Measurements from ENCODE around the gene SHISA4. TPM values are rescaled to one million over a fixed set of nuclear protein-coding genes. Genes with fewer than 3 reads are reported as not detected.
A peak's percentile ranks its signal among the peaks of the same experiment; 100 is the strongest.
"Not testable (repeated sequence)": the region's sequence is repeated elsewhere in the genome, so short reads cannot be mapped to it uniquely, and the experiment has no call there.

Gene SHISA4, protein sequence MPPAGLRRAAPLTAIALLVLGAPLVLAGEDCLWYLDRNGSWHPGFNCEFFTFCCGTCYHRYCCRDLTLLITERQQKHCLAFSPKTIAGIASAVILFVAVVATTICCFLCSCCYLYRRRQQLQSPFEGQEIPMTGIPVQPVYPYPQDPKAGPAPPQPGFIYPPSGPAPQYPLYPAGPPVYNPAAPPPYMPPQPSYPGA
- 7.0 and 10.9 TPM in 2 replicates for total RNA-seq (2014; rRNA removed; shearing (Covaris generic))
- polyA plus RNA-seq (2015; cell fraction: cytosol; rRNA removed) = 11.8 and 15.2 TPM in 2 replicates
- polyA plus RNA-seq (2015; cell fraction: nucleus; rRNA removed) = 7.6 and 9.6 TPM in 2 replicates

DNA sequence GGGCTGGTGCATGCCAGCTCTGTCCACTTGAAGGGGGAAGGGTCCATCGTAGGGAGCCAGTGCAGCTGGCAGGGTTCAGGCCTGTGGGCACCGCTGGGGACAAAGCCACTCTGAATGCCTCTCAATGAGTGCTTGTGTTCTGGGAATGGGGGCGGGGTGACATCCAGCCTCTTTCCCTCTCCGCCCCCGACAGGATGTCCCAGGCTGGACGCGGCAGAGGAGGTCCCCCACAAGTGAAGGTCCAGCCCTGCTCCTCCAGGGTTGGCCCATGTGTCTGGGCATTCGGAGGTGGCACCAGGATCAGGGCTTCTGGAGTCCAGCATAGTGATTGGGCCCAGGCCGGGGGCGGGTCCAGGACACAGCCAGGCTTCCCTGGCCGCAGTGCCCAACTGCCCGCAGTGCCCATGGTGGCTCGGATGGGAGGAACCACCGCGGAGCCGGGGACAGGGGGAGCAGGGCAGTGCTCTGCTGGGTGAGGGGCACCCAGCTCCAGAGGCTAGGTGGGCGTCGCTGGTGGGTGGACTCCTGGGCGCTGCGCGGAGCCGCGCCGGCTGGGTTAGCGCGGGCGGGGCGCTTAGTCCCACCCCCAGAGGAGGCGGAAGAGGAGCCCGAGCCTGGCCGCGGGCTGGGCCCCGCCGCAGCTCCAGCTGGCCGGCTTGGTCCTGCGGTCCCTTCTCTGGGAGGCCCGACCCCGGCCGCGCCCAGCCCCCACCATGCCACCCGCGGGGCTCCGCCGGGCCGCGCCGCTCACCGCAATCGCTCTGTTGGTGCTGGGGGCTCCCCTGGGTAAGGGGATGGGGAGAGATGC lies at the start of gene SHISA4:
SHISA4 (plus strand) TSS at position 617 of the 808 bp plus-strand sequence; CDS start at position 714, 97 bp downstream.
- peak; percentile 78 for DNase-seq (ENCODE audit: low read depth)

DNA sequence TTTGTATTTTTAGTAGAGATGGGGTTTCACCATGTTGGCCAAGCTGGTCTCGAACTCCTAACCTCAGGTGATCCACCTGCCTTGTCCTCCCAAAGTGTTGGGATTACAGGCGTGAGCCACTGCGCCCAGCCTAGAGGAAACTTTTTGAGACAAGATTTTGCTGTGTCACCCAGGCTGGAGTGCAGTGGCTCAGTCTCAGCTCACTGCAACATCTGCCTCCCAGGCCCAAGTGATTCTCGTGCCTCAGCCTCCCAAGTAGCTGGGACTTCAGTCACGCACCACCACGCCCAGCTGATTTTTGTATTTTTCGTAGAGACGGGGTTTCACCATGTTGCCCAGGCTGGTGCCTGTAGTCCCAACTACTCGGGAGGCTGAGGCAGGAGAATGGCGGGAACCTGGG lies 49.6 kb upstream of the SHISA4 start:
- DNase-seq (ENCODE audit: low read depth) = not testable (repeated sequence)

DNA sequence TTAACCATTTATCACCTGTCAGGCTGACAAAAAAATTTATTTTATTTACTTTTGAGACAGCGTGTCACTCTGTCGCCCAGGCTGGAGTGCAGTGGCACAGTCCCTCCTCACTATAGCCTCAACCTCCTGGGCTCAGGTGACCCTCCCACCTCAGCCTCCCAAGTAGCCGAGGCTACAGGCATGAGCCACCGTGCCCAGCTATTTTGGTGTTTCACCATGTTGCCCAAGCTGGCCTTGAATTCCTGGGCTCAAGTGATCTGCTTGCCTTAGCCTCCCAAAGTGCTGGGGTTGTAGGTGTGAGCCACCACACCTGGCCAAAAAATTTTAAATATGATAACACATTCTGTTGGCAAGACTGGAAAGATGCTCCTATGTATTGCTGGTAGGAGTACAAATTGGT lies 48.6 kb upstream of the SHISA4 start:
- DNase-seq (ENCODE audit: low read depth) = no peak

DNA sequence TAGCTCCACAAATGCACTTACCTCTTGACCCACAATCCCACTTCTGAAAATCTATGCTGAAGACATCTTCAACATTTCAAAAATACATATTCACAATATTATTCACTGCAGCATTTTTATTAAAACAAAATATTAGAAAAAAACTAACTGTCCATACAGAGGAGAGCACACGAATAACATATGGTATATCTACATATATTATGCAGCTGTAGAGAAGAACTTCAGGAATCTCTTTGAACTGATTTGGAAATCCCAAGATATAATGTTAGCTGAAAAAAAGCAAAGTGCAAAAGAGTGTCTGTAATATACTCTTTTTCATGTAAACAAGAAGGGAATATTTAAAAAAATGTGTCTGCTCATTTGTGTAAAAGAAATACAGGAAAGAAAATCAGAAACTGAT lies 48.2 kb upstream of the SHISA4 start:
- no peak for DNase-seq (ENCODE audit: low read depth)

DNA sequence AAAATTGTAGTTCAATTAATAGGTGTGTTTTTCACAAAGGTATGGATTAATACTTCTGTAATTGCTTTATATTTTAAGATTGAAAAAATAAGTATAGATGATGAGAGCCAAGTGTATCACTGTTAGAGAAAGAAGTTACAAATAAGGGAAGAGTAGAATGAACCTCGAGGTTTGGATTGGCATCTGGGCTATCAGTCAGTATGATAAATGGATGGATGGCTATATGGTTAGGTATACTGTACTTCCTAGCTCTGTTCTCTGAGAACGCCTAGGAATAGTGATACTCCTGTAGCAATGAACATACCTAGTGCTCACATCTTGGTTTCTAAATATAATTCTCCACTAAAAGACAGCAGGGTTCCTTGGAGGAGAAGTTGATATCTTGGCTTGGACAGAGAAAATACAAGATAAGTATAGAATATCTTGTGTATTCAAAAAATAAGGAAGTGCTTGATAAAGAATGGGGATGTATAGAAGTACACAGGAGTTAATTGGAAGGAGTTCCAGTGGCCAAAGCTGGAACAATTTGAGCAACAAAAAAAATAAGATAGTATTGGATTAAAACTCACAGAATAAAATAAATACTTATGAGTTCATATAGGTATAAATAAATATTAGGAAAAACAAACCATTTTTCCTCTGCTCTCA lies 47.3 kb upstream of the SHISA4 start:
- DNase-seq (ENCODE audit: low read depth) = no peak

DNA sequence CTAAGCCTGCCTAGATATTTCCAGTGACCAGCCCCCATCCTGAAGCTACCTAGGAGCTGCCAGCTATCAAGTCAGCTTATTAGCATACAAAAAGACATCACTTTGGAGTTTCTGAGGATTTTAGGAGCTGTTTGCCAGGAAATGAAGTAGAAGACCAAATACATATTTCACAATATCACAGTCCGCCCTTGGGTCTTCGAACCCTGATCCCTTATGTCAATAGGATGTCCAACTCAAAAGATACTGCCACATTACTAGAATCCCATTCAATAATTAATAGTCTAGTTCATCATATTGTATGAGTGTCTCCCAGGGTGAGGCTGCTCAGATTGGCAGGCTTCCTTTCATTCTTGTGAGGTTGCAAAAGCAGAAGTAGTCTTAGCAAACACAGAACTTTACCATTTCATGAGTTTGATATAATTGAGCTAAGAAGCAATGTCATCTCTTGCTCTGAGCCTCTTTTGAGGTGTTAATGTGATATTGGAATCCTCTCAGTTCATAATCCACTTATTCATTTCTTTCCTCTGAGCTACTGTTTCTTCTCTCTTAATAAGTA lies 46.1 kb upstream of the SHISA4 start:
- no peak for DNase-seq (ENCODE audit: low read depth)

DNA sequence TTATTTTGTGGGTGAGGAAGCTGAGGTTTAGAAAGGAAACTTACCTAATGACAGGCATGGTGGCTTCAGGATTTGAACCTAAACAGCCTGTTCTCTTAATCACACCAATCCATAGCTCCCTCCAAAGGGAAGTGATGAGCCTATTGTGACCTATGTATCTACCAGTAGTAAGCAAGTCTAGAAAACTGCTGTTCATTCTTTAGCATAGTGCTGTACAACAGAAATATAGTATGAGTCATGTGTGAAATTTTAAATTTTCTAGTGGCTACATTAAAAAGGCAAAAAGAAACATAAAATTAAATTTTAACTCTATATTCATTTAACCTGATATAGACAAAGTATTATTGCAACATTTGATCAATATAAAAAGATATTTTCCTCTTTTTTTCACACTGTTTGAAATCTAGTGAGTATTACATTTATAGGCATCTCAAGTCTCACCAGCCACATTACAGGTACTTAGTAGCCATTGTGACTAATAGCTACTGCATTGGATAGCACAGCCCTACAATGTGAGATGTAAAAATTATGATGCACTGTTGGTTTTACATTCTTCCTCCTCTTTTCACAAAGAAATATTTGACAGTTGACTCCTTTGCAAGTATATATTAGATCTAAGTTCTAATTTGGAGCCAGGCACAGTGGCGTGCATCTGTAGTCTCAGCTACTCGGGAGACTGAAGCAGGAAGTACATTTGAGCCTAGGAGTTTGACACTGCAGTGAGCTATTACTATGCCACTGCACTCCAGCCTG lies 43.2 kb upstream of the SHISA4 start:
- DNase-seq (ENCODE audit: low read depth) = peak; percentile 73

DNA sequence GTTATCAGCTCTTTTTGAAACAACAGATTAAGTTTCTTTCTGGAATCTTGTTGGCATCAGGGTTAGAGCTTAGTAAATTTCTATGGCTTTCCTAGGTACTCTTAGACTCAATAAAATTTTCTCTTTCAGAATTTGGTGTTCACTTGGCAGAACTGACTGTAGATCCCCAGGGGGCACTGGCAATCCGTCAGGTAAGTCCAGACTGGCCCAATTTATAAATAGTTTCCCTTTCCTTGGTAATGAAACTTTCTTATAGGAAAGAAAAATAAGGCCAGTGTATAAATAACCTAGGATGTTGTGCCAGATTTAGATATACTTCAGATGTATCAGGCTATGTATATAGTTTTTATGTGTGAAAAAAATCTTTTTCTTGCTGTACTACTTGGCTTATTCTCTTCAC lies 41.5 kb upstream of the SHISA4 start:
- DNase-seq (ENCODE audit: low read depth) = no peak

DNA sequence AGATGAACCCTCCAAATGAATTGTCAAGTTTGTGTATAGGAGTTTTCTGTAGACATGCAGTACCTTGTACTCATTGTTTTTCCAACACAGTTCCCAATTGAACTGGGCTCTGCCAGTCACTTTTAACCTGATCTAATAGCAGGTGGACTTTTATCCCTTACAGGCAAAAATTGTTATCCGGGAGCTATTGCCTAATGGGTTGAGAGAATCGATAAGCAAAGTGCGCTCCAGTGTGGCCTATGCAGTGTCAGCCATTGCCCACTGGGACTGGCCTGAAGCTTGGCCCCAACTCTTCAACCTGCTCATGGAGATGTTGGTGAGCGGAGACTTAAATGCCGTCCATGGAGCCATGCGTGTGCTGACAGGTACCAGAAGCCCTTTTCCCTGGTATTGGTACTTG lies 40.5 kb upstream of the SHISA4 start:
- DNase-seq (ENCODE audit: low read depth) = no peak

DNA sequence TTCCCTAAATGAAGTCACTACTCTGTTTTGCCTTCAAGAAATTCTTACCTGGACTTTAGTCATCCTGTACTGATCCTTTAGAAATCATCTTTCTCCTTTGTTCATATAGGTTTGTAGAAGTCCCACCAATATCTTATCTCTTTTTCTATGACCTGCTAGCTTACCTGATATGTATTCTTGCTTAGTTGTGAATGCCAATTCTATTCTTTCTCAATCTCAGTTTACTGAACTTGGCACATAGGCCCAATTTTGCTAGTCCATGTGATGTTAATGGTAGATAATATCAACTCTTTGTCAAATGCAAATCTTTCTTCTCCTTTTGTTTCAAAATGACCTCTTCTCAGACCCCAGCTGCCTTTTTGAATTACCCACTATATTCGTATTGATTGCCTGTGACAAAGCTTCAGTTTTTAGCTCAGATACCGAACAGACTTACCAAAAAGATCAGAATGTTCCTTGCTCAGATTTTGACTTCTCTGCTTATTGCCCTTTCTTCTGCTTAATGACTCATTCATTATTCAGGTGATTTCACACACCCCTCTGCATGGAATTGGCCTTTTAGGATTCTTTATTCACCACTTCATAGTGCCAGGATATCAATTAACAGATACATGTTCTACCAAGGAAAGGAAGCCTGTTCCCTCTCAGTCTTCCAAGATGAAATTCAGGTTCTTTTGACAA lies 39.2 kb upstream of the SHISA4 start:
- no peak for DNase-seq (ENCODE audit: low read depth)

DNA sequence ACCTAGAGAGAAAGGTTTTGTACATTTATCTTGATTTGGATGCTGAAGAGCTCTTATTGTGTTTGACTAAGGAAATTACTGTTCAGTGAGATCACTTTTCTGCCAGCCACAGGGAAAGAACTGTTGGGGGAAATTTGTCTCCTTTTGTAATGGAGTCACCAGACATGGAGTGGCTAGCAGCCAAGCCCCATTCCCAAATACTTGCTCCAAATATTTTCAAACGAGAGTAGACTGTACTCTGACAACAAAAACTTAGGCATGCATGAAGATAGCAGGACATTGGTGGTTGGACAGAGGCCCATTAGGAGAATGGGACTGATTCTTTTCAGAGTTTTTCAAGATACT lies 38.7 kb upstream of the SHISA4 start:
- DNase-seq (ENCODE audit: low read depth) = peak; percentile 83

DNA sequence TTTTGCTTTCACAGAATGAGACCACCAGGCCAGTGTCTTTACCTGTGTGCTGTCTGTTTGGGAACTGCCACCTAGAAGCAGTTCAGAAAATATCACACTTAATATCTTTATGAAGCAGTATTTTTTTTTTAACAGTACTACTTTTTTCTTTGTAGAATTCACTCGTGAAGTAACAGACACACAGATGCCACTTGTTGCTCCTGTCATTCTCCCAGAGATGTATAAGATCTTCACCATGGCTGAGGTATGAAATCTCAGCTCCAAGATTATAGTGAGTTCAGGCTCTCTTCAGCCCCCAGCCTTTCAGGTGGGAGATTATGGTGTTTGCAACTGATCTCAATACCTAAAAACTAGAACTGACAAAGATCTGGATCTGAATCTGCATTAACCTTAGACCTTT lies 36.7 kb upstream of the SHISA4 start:
- no peak for DNase-seq (ENCODE audit: low read depth)

DNA sequence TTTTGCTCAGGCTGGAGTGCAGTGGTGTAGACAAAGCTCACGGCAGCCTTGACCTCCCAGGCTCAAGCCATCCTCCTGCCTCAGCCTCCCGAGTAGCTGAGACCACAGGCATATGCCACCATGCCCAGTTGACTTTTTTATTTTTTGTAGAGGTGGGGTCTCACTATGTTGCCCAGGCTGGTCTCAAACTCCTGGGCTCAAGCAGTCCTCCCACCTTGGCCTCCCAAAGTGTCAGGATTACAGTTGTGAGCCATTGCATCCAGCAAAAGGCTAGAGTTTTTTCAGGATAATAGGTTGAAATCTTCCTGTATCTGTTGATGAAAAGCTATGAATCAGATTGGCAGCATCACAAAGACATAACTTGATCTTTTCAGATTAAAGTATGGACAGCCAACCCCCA lies 32.0 kb upstream of the SHISA4 start:
- DNase-seq (ENCODE audit: low read depth) = not testable (repeated sequence)

DNA sequence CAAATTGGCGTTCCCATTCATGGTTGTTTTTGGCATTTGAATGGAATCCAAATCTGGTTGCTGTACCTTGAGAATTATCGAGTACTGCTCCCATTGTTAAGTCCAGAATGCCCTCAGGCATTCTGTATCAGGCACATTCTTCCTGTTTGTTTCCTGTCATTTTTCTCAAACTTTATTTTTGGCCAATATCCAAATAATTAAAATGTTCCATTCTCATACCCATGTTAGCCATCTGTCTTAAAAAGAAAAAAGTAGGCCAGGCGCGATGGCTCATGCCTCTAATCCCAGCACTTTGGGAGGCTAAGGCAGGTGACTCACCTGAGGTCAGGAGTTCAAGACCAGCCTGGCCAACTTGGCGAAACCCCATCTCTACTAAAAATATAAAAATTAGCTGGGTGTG lies 29.3 kb upstream of the SHISA4 start:
- DNase-seq (ENCODE audit: low read depth) = peak; percentile 26

DNA sequence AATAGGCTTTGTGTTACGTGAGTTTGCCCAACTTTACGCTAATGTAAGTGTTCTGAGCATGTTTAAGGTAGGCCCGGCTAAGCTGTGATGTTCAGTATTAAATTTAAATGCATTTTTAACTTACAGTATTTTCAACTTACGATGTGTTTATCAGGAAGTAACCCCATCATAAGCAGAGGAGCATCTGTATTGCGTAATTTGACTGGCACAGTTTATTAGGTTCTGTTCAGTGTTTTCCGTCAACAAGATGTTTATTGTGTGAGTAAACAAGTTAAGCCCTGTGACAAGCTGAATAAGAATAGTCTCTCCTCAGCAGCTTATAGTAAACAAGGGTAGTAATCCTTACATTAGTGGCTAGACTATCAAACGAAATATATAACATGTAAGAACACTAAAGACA lies 27.2 kb upstream of the SHISA4 start:
- DNase-seq (ENCODE audit: low read depth) = no peak

DNA sequence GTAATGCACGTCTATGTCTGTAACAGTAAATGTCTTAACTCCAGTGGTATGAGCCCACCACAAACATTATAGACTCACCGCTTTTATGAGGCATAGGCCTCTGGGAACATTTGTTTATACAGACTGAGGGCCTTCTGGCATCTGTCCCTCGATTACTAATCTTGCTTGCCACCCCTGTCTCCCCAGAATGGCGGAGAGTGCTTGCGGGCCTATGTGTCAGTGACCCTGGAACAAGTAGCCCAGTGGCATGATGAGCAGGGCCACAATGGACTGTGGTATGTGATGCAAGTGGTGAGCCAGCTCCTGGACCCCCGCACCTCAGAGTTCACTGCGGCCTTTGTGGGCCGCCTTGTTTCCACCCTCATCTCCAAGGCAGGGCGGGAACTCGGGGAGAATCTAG lies 18.3 kb upstream of the SHISA4 start:
- DNase-seq (ENCODE audit: low read depth) = no peak

DNA sequence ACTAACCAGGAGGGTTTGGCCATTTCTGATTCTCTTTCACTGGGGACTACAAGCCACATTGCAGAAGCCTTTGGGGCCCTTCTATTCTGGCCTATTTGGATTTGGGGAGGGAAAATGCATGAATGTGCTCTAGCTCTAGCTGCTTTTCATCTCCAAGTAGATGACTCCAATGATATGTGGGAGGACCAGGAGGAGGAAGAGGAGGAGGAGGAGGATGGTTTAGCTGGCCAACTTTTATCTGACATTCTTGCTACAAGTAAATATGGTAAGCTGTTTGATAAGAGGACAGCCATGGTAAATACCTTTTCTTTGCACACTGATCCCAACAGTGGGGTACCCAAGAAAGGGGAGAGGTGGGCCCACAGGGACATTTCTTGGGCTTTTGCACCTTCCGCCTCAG lies 14.0 kb upstream of the SHISA4 start:
- no peak for DNase-seq (ENCODE audit: low read depth)

DNA sequence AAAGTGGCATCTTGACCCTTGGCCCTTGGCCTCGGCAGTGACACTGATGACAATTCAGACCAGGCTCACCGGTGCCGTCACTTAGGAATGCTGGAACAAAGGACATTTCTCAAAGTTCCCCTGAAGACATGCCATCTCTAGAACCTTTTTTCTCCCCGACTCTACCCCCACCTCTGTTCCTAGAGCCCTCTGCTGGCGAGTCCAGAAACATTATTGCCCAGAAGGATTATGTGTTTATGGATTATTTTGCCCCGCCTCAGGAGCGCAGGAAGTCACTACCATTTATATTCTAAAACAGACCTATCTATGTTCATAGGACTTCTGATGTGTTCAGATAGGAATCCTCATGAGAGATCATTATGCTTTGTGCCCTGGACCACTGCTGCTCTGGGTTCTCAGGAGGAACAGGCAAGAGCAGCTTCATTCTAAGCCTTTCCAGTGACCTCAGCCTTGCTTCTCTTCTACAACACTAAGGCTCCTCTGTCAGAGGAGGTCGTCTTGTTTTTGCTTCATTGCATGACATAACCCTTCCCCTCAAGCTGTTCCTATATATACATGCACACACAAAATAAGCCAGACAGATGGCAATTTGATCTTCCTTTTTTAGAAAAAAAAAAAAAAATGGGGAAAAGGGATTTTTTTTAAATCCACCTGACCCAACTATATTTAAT lies 12.4 kb upstream of the SHISA4 start:
- no peak for DNase-seq (ENCODE audit: low read depth)

DNA sequence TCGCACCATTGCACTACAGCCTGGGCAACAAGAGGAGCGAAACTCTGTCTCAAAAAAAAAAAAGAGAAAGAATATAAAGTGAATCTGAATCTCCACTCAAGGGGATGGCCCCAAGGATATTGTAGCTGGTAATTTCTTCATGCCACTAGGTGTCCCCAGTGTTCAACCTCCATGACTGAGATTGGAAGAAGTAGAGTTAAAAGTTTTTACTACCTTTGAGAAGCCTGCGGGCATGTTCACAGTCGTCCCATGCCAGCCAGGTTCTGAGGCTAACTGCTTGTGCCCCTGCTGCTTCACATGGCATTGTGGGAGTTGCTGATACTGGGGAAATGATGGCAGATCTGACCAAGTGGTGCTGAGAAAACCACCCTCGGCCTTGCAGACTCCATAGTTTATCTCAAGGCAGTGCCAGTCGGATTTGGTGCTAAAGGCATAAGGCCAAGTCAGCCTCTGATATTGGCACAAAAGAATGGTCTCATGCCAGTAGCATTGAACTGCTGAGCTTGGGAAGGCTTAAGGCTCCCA lies 10.8 kb upstream of the SHISA4 start:
- peak; percentile 48 for DNase-seq (ENCODE audit: low read depth)
